ENCODE measurements around the gene SULT2B1.
"Not testable (repeated sequence)": the region's sequence is repeated elsewhere in the genome, so short reads cannot be mapped to it uniquely, and the experiment has no call there.

The SULT2B1 gene

DNA sequence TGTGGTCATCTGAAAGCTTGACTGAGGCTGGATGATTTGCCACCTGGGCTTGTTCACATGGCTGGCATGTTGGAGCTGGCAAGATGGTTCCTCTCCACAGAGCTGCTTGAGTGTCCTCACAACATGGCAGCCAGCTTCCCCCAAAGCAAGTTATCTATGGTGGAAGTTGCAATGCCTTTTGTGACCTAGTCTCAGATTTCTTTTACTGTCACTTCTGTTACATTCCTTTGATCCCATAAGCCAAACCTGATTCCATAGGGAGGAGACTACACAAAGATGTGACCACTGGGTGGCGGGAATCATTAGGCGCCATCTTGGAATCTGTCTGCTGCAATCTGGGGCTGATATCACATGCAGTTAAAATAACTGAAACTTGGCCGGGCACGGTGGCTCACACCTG is 22.8 kb upstream of the SULT2B1 start:
- no peak for DNase-seq (ENCODE audit: low spot score)

DNA sequence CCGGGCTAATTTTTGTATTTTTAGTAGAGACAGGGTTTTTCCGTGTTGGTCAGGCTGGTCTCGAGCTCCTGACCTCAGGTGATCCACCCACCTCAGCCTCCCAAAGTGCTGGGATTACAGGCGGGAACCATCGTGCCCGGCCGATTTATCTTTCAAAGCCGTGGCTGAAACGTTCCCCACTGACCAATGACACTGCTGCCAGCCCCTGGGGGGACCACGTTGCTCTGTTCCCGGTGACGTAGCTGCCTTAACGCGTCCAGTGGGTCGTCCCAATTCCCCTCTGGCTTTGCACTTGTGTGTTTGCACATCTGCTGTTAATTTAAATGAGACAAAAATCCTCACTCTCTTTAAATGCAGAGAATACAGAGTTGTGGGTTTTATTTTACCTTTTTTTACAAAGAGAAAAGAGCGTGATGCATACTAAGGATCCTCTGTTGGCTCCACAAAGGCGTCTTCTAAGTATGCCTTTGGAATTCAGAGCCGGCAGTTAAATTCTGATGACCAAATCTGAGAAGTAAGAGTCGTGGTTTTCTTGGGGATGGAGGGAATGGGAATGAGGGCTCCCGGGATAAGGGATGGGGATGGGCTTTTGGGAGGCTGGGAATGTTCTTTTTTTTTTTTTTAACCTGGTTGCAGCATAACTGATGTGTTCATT is 21.8 kb upstream of the SULT2B1 start:
- no peak for DNase-seq (ENCODE audit: low spot score)

DNA sequence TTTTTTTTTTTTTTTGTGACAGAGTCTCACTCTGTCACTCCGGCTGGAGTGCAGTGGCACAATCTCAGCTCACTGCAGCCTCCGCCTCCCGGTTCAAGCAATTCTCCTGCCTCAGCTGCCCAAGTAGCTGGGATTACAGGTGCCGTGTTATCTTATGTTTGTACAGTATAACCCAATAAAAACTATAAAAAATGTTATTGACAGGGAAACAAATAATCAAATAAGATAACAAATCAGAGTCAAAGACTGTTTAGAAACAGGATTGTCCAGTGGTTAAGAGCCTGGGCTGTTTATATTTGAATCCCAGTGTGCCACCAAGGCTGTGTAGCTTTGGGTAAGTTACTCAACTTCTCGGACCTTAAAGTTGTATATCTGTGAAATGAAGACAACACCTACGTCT is 21.2 kb upstream of the SULT2B1 start:
- no peak for DNase-seq (ENCODE audit: low spot score)

DNA sequence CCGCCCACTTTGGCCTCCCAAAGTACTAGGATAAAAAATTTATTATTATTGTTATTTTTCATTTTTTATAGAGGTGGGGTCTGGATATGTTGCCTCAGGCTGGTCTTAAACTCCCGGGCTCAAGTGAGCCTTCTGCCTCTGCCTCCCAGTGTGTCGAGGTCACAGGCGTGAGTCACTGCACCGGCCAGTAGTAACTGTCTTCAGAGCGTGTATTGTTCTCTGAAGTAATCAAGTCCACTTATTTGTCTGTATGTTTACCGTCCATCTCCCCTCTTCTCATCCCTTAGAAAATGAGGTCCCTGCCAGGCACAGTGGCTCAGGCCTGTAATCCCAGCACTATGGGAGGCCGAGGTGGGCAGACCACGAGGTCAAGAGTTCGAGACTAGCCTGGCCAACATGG is 18.2 kb upstream of the SULT2B1 start:
- no peak for DNase-seq (ENCODE audit: low spot score)

DNA sequence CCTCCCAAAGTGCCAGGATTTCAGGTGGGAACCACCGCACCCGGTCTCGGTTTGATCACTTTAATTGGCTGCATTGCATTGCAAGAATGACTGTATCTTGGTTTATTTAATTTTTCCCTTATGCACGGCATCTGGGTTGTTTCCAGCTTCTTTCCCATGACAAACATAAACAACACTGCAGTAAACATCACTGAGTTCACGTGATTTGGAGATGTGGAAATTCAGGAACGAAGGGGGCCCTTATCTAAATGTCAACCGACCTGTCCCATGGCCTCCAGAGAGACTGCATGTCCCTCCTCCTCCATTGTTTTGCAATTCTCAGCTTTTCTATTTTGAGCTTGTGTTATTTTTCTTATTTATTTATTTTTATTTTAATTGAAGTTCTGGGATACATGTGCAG is 14.4 kb upstream of the SULT2B1 start:
- DNase-seq (ENCODE audit: low spot score): no peak

DNA sequence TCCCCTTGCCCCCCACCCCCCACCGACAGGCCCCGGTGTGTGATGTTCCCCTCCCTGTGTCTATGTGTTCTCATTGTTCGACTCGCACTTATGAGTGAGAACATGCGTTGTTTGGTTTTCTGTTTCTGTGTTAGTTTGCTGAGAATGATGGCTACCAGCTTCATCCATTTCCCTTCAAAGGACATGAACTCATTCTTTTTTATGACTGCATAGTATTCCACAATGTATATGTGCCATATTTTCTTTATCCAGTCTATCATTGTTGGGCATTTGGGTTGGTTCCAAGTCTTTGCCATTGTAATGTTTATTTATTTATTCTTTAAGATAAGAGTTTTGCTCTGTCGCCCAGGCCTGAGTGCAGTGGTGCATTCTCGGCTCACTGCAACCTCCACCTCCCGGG is 13.9 kb upstream of the SULT2B1 start:
- not testable (repeated sequence) for DNase-seq (ENCODE audit: low spot score)

DNA sequence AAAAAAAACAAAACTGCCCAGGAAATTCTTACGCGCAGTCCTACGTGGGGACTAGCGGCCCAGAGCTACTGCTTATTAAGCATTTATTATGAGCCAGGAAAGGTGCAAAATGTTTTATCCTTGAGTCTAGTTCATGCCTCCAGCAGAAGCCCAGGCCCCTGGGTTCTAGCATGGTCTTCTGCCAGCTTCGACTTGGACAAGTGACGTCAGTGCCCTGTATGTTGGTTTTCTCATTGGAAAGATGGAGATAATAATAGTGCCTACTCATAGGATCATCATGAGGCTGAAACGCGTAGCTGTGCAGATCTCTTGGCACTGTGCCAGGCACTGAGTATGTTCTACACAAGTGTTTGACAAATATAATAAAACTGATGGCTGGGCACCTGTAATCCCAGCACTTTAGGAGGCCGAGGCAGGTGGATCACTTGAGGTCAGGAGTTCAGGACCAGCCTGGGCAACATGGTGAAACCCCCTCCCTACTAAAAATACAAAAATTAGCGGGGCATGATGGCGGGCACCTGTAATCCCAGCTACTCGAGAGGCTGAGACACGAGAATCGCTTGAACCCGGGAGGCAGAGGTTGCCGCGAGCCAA is 12.4 kb upstream of the SULT2B1 start:
- DNase-seq (ENCODE audit: low spot score): no peak

DNA sequence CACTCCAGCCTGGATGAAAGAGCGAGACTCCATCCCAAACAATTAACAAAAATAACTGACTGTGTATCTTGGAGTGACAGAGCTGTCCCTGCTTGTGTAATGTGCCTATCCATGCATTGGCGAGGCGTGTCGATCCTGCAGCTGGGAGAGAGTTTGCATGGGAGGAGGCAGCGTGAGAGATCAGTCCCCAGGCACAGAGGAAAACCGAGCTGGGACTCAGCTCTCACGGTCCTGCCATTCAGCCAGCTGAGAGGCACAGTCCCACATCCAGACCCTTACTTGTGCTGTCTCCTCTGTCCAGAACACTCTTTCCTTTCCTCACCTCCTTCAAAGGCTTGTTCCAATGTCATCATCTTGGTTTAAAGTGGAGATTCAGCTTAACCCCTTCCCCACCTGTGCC is 11.9 kb upstream of the SULT2B1 start:
- DNase-seq (ENCODE audit: low spot score): no peak

DNA sequence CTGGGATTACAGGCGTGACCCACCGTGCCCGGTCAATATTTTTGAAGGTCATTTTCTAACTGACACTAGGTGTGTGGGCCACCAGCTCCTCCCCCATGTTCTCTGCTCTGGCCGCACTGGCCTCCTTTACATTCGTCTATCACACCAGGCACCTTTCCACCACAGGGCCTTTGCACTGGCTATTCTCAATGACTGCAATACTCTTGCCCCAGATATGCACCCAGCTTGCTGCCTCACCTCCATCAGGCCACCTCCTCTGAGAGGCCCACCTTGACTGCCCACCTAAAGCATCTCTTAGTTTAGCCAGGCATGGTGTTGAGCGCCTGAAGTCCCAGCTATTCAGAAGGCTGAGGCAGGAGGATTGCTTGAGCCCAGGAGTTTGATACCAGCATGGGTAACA is 10.2 kb upstream of the SULT2B1 start:
- no peak for DNase-seq (ENCODE audit: low spot score)

DNA sequence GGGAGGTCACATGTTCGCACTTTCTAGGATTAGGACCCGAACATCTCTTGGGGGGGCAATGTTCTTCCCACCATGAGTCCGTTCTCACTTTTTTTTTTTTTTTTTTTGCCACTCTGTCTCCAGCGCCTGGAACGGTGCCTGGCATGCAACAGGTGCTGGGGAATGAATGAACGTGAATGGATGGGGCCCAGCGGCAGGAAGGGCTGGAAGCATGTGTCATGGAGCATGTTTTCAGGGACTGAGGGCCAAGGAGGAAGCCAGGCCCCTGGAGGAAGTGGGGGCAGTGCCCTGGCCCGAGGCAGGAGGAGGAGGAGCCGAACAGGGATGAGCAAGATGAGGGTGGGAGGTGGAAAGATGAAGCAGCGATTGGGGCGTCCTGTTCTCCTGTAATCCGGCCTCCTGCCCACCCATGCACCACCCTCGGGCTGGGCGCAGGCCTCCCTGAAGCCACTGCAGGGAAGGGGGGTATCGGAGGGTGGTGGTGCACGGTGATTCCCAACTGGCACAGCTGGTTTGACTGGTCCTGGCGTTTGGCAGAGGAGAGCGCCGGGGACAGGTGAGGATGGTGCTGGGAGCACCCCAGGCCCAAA is 8.8 kb upstream of the SULT2B1 start:
- DNase-seq (ENCODE audit: low spot score): no peak

DNA sequence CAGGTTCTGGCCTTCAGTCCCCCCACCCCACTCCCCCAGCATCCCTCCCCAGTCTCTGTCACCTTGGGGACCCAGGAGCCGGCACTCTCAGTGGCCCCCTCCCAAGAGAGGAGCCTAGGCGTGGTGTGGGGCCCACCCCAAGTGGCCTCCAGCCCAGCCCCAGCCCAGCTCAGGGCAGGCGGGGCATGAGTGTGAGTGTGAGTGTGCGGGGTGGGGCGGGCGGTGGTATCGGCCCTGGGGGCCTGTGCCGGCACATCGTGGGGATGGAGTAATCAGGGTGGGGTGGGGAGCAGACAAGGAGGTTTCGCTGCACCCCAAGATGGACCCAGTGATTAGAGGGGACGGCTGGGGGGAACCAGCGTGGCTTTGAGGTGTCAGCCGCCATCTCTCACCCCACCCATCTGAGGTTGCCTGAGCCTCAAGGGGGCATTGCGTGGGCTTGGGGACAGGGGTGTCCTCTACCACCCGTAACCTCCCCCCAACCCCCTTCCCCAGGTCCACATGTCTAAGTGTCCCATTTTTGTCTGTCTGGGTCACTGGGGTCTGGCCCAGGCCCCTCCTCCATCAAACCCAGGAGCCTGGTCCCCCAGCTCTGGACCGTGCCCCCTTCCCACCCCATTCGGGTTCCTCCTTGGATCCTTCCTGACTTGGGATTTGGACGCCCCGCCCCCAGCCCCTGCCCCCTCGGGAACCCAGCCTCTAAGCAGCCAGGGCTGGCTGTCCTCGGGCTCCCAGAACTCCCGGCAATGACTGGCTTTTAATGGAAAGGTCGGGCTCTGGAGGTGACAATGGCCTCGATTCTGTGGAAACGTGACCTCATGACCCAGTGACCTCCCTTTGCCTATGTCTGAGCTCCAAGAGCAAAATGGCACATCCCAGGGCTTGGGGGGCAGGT is 6.9 kb upstream of the SULT2B1 start:
- DNase-seq (ENCODE audit: low spot score): no peak

DNA sequence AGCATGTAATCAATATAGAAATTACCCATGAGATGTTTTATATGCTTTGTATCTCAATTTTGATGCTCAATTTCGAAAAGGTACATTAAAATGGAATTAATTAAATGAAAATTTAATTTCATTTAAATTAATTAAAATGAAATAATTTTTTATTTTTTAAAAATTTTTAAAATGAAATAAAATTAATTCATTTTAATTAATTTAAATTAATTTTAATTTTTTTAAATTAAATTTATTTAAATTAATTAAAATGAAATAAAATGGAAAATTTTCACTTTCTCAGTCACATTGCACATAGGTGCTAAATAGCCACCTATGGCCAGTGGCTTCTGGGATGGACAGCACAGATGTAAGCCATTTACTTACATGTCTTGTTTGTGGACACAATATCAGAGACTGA is 4.2 kb upstream of the SULT2B1 start:
- DNase-seq (ENCODE audit: low spot score): no peak

DNA sequence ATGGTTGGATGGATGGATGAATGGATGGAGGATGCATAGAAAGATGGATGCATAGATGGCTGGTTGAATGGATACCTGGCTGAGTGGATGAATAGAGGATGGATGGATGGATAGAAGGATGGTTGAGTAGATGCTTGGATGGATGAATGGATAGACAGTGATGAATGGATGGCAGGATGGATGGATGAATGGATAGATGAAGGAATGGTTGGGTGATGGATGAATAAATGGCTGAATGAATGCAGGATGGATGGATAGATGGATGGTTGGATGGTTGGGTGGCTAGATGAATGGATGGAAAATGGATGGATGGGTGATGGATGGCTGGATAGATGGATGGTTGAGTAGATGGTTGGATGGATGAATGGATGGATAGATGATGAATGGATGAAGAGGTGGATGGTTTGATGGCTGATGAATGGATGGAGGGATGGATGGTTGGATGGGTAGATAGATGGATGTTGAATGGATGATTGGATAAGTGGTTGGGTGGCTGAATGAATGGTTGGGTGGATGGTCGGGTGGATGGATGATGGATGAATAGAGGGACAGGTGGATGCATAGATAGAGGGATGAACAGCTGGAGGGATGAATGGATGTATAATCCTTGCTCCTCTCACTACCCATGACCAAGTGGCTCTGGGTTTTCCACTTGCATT is 3.6 kb upstream of the SULT2B1 start:
- DNase-seq (ENCODE audit: low spot score): no peak

DNA sequence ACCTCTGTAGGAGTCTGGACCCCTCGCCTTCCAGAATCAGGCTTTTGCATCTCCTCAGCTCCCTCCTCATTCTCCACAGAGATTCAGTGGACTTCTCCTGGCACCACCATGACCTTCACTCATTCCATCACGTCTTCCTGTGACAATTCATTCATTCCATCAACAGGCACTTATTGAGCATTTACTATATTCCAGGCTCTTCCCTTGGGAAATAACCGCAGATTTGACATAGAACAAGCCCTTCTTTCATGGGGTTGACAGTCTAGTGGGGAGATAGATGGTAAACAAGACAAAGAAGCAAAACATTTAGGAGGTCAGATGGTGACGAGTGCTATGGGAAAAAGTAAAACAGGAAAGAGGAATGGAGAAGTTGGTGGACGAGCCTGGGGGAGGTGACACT is 2.6 kb upstream of the SULT2B1 start:
- no peak for DNase-seq (ENCODE audit: low spot score)

DNA sequence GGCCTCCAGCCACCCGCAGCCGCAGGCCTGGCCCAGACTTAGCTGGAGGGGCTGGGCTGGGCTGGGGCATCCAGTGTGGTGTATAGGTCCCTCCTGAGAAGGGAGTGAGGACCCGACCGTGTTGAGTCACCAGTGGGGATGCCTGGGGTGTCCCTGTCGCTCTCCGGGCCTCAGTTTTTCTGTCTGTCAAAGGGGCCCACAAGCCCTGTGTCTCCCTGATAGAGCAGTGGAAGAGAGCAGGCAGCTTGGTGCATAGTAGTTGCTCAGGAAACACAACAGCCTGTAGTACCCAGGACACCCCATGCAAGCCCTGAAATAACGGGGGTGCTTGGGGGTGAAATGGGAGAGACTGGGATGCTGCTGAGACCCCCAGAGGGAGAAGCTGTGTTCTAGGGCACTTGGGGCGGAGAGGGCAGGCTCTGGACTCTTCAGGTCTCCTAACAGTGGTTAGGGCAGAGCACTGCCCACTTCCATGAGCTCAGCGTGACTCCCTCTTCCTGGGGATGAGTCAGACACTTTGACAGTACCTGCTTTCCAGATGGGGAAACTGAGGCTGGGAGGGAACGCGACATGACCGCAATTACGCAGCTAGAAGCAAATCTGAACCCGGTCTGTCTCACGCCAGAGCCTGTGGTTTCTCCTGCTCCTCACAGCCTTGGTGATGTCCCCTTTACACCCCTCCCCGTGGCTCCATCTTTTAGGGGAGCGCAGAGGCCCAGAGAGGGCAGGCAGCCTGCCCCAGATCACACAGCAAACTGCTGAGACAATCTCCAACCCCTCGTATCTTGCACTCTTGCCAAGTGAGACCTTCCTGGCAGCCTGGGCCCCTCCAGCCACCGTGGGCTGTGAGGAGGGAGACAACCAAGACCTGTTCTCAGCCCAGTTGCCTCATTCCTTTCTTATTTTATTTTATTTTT is 692 bp downstream of the SULT2B1 start:
- DNase-seq (ENCODE audit: low spot score): no peak

DNA sequence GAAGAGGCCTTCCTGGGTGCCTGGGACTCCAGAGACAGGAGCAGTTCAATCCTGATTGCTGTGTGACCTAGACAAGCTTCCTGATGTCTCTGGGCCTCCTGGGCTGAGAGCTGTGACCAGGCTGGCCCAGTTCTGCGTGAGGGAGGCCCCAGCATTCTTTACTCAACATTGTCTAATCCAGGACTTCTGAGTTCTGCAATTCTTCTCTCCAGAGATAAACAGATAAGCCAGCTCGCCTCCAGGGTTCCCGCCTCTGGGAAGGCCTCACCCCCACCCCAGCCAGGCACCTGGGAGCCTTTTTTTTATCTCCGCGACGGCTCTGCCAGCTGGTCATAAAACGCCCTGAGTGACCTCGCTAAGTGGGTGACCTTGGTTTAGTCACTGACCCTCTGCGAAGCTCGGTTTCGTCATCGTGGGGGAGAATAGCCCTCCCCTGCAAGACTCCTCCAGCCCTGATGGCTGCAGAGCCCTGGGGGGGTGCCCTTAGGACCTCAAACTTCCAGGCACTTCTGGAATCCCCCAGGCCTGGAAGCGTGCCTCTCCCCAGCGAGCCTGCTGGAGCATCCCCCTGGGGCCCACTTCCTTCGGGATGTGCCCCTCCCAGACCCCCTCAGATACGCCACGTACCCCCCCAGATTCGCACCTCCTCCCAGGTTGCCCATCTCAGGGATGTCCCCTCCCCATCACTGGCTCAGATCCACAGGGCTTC is 1.9 kb downstream of the SULT2B1 start:
- no peak for DNase-seq (ENCODE audit: low spot score)

DNA sequence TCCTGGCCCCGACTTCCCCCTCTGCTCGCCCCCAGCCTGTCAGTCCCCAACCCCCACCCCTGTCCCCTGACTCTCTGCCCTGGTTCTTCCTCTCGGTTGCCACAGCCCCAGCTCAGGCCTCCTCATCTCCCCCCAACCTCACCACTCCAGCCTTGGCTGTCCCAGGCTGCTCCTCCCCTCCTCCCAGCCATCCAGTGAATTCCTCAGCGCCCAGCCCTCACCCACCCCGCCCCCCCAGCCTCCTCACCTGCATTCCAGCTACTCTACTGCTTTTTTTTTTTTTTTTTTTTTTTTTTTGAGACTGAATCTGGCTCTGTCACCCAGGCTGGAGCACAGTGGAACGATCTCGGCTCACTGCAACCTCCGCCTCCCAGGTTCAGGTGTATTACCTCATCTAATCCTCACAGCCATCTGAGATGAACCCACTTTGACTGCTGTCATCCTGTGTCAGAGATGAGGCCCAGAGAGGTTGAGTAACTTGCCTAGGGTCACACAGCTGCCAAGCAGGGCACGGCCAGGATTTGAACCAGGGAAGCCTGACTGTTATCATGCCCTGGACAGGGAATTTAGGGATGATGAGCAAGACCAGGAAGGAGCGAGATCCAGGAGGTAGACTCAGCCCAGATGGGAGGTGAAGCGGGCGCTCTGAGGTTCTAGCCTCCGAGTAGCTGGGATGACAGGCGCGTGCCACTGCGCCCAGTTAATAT is 2.6 kb downstream of the SULT2B1 start:
- no peak for DNase-seq (ENCODE audit: low spot score)

DNA sequence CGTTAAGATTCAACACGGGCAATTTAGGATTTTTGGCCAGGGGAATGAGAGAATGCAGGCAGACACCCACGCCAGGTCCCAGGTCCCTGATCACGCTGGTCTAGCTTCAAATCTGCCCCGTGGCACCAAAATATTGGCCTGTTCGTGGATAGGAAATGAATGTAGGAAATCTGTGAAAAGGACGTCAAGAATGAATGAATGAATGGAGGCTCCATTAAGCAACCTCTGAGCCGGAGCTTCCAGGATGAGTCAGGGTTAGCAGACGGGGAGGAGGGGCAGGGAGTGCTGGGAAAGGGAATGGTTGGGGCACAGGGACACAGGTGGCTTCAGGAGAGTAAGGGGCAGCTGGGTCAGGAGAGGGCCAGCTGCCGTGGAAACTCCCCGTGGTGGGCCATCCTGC is 4.2 kb downstream of the SULT2B1 start:
- no peak for DNase-seq (ENCODE audit: low spot score)

DNA sequence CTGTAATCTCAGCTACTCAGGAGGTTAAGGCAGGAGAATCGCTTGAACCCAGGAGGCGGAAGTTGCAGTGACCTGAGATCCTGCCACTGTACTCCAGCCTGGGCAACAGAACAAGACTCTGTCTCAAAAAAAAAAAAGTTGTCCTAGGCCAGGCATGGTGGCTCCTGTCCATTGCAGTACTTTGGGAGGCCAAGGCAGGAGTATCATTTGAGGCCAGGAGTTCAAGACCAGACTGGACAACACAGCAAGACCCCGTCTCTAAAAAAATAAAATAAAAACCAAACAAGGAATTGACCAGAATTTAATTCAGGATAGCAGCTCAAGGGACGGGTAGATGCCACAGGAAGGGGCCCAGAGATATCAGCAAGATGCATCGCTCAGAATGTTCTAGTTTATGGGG is 4.9 kb downstream of the SULT2B1 start:
- DNase-seq (ENCODE audit: low spot score): no peak

Measured in globus pallidus (tissue), 1 donor.